ENCODE measurements around the gene MYOCOS.

The MYOCOS gene

DNA sequence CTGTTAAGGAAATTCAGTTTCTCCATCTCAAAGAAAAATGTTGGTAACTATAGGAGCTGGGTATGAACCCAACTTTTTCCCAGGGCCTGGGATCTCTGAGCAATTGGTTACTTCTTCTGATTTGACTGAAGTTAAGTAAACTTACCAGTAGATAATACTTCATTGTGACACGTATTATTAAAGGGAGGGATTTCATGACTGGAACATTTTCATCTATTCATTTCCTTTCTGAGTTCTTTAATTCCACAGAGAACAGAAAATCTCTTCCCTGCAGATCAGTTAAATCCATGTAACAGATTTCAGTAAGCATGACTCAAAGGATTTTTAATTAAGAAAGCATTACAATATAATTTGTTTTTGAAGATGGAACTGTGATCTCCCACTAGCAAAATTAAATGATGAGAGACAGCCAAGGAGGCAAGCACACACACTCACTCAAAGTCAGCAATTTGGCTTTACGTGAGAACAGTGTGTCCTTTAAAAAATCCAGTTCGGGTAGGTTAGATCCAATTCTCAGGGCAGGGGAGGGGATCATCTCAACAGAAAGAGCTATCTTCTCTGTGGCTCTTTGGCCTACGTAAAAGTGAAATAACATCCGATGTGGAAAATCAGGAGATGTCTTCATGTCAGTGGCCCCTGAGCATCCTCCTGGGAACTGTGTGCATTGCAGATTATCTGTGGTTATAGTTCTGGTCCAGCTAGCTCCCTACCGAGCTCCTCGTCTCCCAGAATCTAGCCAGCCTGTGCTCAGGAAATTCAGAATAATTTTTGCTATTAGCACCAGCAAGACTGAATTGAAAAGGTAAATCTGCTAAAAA lies 41.2 kb downstream of the MYOCOS start:
- DNase-seq (ENCODE audit: low spot score): no peak

GRCh38 chr1:171663854-171664575 lies 42.0 kb downstream of the MYOCOS start:
- no peak for DNase-seq (ENCODE audit: low spot score)

DNA sequence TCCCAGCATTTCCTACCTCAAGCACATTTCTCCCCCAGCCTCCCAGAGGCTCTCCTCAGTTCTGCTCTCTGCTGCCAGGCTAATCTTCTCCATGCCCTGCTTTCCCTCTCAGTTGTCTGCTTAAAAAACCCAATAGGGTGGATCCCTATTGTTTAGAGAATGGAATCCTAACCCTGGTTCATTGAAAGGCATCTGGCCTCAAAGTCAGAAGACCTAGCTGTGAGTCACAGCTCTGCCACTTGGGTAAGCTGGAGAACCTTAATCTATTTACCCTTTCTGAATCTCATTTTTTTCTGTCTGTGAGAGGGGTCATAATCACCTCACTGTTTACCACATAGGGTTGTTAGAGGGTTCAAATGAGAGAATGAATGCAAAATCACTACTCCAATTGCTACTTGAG lies 42.9 kb downstream of the MYOCOS start:
- DNase-seq (ENCODE audit: low spot score): no peak

DNA sequence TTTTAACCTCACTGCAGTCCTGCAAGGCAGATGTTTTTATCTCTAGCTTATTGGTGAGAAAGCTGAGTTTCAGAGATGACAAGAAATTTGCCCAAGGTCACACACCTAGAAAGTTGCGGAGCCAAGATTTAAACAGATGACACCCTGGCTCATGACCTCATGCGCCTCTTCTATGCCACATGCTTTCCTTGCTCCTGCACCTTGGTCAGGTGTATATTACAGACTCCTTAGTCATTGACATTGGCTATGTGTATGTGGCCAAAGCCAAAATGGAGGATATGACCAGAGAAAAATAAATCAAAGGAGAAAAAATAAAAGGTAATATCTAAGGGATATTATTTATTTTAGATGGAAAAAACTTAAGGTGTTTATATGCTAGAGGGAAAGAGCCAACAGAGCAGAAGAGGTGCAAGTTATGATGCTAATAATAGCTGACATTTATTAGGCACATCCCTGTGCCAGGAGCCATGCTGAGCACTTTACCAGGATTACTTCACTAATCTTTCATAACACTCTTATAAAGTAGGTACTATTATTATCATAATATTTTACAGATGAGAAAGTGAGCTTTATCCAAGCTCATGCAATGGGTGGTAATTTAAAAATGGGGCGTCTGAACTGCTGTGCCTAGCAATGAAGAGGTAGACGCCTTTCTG lies 44.2 kb downstream of the MYOCOS start:
- no peak for DNase-seq (ENCODE audit: low spot score)

- DNase-seq (ENCODE audit: low spot score): no peak
Observed at GRCh38 chr1:171668372-171668771, 46.3 kb downstream of the MYOCOS start.

- no peak for DNase-seq (ENCODE audit: low spot score)
Observed at GRCh38 chr1:171670739-171671138, 48.7 kb downstream of the MYOCOS start.

DNA sequence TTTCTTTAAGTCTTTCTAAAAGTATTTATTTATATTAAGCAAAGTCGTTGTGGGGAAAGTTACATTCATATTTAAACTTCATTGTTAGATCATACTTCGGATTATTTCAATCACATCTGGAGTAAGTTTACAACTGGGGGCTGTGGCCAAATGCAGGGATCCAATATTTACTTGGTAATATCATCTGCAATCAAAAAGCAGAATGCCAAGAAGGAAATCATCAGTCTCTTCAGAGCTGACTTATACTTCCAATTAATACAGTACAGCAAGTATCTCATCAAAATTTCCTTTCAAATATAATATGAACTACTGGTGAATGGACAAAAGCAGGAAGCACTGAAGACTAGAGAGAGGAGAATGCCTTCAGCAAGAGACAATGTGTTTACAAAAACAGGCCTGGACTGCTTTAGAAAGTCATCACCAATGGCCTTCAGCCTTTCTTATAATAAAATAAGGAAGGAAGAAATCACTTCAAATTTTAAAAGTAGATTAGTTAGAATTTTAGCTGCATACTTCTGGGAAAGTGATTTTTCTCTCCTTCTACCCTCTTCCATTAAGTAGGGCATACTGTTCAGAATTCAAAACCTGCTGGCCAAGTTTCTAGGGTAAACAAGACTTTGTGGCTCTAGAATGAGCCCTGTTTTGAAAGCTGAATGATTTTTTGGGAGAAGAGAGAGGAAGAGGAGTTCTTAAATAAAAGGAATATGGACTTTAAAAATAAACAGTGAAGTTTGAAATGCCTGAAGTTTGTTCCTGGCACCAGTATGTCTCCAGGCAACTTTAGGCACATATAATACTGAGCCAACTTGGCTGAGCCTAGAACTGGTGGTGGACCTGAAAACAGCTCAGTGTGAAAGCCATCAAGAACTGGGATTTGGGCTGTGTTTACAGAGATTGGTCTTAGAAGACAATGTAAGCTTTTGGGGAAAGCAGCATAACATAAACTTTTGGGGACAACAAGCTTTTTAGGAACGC lies 52.7 kb downstream of the MYOCOS start:
- DNase-seq (ENCODE audit: low spot score): no peak

All from Ammon's horn (tissue), 1 donor.